ENCODE data around the gene ATP6V1A.

Gene ATP6V1A

GRCh38 chr3:113769551-113769950 lies 22.7 kb downstream of the ATP6V1A start:
- Histone ChIP-seq H3K9me2 (replicated peaks; ENCODE audit: low read depth, low read length) (no peaks in the 10 kb centered on the region), H3K27me3 (ENCODE audit: insufficient read depth, low read length, poor library complexity, severe bottlenecking) (no peaks in the 10 kb centered on the region), H2AFZ (ENCODE audit: low read length) (no peak overlapping the region), H3K9me3 (ENCODE audit: insufficient read depth, low read depth, low read length) (no peaks in the 10 kb centered on the region), H3K4me3 (ENCODE audit: low read length, poor library complexity, severe bottlenecking) (no peak overlapping the region), H3K4me1 (ENCODE audit: insufficient read depth, low read length, poor library complexity, severe bottlenecking) (no peaks in the 10 kb centered on the region), H4K20me1 (ENCODE audit: insufficient read depth, low read length, poor library complexity, severe bottlenecking) (no peaks in the 10 kb centered on the region), H3K4me2 (ENCODE audit: low read depth, low read length, poor library complexity, severe bottlenecking) (no peak overlapping the region), H3K79me2 (ENCODE audit: insufficient read depth, low read length) (no peaks in the 10 kb centered on the region), H3K9ac (ENCODE audit: low read depth, low read length, poor library complexity, severe bottlenecking) (no peak overlapping the region), H3F3A (ENCODE audit: low read depth) (no peaks in the 10 kb centered on the region), H3K36me3 (ENCODE audit: insufficient read depth, low read length) (no peaks in the 10 kb centered on the region)
- no peak for TF ChIP-seq EZH2phosphoT487 (IDR thresholded peaks at IDR 0.05; ENCODE audit: borderline replicate concordance)
- TF ChIP-seq, protein P1, sequence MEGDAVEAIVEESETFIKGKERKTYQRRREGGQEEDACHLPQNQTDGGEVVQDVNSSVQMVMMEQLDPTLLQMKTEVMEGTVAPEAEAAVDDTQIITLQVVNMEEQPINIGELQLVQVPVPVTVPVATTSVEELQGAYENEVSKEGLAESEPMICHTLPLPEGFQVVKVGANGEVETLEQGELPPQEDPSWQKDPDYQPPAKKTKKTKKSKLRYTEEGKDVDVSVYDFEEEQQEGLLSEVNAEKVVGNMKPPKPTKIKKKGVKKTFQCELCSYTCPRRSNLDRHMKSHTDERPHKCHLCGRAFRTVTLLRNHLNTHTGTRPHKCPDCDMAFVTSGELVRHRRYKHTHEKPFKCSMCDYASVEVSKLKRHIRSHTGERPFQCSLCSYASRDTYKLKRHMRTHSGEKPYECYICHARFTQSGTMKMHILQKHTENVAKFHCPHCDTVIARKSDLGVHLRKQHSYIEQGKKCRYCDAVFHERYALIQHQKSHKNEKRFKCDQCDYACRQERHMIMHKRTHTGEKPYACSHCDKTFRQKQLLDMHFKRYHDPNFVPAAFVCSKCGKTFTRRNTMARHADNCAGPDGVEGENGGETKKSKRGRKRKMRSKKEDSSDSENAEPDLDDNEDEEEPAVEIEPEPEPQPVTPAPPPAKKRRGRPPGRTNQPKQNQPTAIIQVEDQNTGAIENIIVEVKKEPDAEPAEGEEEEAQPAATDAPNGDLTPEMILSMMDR (conservative IDR thresholded peaks at IDR 0.05; ENCODE audit: low read length) = no peak

DNA sequence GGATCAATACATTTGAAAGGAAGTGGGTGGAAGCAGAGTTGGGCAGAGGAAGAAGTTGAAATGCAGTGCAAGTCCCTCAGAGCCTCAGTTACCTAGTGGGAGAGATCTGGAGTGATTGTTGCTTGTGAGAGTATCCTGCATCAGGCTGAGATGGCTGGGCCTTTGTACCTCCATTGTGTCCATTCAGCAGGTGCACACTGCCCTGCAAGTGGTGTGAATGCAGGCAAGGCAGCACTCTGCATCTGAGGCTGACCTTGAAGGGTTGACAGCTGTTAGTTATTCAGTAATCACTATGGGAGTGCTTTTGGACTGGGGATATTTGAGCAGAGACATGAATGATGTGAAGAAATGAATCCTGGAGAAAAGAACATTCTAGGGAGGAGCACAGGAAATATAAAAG lies 25.2 kb downstream of the ATP6V1A start:
- Histone ChIP-seq H4K20me1 (ENCODE audit: insufficient read depth, low read length, poor library complexity, severe bottlenecking) (no peaks in the 10 kb centered on the region), H3K9me3 (ENCODE audit: insufficient read depth, low read depth, low read length) (no peaks in the 10 kb centered on the region), H3K9ac (ENCODE audit: low read depth, low read length, poor library complexity, severe bottlenecking) (no peak overlapping the region), H2AFZ (ENCODE audit: low read length) (no peak overlapping the region), H3K27me3 (ENCODE audit: insufficient read depth, low read length, poor library complexity, severe bottlenecking) (no peaks in the 10 kb centered on the region), H3K9me2 (replicated peaks; ENCODE audit: low read depth, low read length) (no peaks in the 10 kb centered on the region), H3F3A (ENCODE audit: low read depth) (no peaks in the 10 kb centered on the region), H3K4me1 (ENCODE audit: insufficient read depth, low read length, poor library complexity, severe bottlenecking) (no peaks in the 10 kb centered on the region), H3K4me2 (ENCODE audit: low read depth, low read length, poor library complexity, severe bottlenecking) (no peak overlapping the region), H3K36me3 (ENCODE audit: insufficient read depth, low read length) (no peaks in the 10 kb centered on the region), H3K79me2 (ENCODE audit: insufficient read depth, low read length) (no peaks in the 10 kb centered on the region), H3K4me3 (ENCODE audit: low read length, poor library complexity, severe bottlenecking) (no peak overlapping the region)
- TF ChIP-seq, protein P1 (conservative IDR thresholded peaks at IDR 0.05; ENCODE audit: low read length) = no peak
- TF ChIP-seq EZH2phosphoT487 (IDR thresholded peaks at IDR 0.05; ENCODE audit: borderline replicate concordance) = no peak

GRCh38 chr3:113773381-113773780 lies 26.5 kb downstream of the ATP6V1A start:
- H3K9ac ChIP-seq (ENCODE audit: low read depth, low read length, poor library complexity, severe bottlenecking) = no peak overlapping the region
- no peaks in the 10 kb centered on the region for H3K79me2 ChIP-seq (ENCODE audit: insufficient read depth, low read length)
- no peaks in the 10 kb centered on the region for H3F3A ChIP-seq (ENCODE audit: low read depth)
- H3K27me3 ChIP-seq (ENCODE audit: insufficient read depth, low read length, poor library complexity, severe bottlenecking) = no peaks in the 10 kb centered on the region
- no peak overlapping the region for H3K4me3 ChIP-seq (ENCODE audit: low read length, poor library complexity, severe bottlenecking)
- H3K9me3 ChIP-seq (ENCODE audit: insufficient read depth, low read depth, low read length) = no peaks in the 10 kb centered on the region
- no peaks in the 10 kb centered on the region for H3K4me1 ChIP-seq (ENCODE audit: insufficient read depth, low read length, poor library complexity, severe bottlenecking)
- no peak overlapping the region for H2AFZ ChIP-seq (ENCODE audit: low read length)
- no peaks in the 10 kb centered on the region for H3K9me2 ChIP-seq (replicated peaks; ENCODE audit: low read depth, low read length)
- no peaks in the 10 kb centered on the region for H3K36me3 ChIP-seq (ENCODE audit: insufficient read depth, low read length)
- TF ChIP-seq, protein P1 (conservative IDR thresholded peaks at IDR 0.05; ENCODE audit: low read length) = no peak
- TF ChIP-seq EZH2phosphoT487 (IDR thresholded peaks at IDR 0.05; ENCODE audit: borderline replicate concordance) = no peak
- H4K20me1 ChIP-seq (ENCODE audit: insufficient read depth, low read length, poor library complexity, severe bottlenecking) = no peaks in the 10 kb centered on the region
- no peak overlapping the region for H3K4me2 ChIP-seq (ENCODE audit: low read depth, low read length, poor library complexity, severe bottlenecking)
